GM19324 (cell line): ENCODE measurements around the gene C19orf47.

Experiments used
- ATAC-seq: cut with Tn5 transposase; IDR thresholded peaks from one replicate; pipeline ENCODE4 v1.9.1; 2021; ENCODE audit warnings: mild to moderate bottlenecking, moderate library complexity; ENCODE audit not compliant: unreplicated experiment, low FRiP score

Gene C19orf47

DNA sequence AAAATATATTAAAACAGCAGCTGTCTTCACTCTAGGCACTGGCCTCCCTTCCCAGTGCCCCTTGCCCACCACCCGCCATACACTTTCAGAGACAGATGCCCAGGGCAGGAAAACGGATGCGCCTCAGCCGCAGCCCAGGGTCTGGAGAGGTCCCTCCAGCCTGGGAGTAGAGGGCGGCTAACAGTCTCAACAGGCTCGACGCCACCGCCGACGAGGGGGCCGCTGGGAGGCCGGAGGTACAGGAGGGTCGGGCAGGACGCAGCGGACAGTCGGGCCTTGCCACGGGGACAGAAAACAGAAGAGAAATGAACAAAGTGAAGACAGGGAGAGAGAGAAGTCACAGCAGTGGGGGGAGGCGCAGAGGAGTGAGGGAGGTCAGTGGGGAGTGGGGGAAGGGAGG, 27.1 kb downstream of the C19orf47 start:
- no peak for ATAC-seq

DNA sequence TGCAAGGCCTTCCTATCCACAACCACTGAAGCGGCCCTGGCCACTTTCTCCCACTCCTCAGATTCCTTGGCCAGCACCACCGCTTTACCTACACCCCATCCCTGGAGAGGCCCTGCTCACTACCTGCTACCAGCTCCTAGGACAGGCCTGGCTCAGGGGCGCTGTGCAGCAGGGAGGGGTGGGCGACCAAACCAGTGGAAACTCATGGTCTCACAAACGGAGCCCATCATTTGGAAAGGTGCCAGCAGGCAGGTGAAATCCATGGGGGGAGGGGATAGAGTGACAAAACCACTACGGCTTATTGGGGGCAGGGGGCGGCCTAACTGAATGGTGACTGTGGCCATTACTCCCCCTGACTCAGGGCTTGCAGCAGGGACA, 27.6 kb downstream of the C19orf47 start:
- no peak for ATAC-seq

DNA sequence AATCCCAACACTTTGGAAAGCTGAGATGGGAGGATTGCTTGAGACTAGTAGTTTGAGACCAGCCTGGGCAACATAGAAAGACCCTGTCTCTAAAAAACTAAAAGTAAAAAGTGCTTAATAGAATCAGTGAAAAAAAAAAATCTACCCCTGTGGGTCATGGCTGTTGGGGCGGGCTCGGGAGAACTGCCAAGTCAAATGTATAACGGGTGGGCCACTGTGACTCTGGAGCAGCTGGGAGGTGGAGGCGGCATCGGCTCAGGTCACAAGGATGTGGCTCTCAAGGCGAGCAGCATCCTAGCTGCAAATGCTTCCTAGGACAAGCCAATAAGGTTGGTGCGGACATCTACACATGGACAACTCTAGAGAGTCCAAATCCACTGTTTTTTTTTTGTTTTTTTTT, 30.9 kb downstream of the C19orf47 start:
- ATAC-seq, result no peak

DNA sequence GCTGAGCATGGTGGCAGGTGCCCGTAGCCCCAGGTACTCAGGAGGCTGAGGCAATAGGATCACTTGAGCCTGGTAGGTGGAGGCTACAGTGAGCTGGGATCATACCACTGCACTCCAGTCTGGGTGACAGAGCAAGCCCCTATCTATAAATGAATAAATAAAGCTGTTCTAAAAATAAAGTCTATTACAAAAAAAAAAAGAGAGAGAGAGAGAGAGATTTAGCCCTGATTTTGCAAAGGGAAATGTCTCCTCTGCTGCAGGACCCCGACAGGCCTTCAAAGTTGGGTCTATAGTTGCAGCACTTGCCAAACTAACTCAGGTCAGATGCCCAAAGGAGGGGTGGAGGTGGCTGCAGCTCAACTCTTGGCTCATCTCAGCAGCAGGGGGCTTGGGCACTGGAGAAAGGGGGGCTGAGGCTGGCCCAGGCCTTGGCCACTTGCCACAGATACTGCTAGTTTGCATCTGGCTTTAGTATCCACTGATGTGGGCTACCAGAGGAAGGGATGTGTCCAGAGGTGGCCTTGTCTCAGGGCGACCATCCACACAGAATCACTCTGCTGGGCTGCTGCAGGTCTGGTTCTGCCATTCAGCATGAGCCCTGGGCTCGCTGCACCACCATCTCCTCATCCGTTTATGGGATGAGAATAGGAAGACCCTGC, 32.3 kb downstream of the C19orf47 start:
- no peak for ATAC-seq

DNA sequence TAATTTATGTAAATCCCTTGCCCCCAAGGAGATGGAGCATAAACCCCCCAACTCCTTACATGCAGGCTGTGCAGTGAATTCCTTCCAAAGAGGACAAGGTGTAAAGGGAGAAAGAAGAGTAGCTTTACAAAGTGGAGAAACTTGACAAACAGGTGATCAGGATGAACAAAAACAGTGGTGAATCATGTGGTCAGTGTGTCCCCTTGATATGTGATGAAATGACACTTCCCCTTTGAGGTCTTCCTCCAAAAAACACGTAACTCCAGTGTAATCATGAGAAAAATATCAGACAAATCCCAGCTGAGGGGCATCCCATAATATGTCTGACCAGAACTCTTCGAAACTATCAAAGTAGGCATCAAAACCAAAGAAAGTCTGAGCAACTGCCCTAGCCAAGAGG, 33.5 kb downstream of the C19orf47 start:
- ATAC-seq, result no peak

DNA sequence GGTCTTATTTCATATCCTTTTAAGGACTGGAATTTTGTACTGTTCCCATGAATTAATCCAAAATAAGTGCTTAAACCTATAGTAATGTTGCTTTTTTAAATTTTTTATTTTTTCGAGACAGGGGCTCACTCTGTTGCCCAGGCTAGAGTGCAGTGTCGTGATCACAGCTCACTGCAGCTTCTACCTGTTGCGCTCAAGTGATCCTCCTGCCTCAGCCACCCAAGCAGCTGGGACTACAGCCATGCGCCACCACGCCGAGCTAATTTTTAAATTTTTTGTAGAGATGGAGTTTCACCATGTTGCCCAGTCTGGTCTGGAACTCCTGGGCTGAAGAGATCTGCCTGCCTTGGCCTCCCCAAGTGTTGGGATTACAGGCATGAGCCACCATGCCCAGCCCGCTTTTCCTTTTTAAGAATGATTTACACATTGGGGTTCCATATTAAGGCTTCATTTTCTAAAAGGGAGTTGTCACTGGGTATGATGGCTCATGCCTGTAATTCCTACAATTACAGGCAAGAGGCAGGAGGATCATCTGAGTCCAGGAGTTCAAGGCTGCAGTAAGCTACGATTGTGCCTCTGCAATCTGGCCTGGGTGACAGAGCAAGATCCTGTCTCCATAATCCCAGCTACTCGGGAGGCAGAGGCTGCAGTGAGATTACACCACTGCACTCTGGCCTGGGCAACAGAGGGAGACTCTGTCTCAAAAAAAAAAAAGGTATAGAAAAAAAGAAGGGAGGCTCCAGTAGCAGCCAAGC, 34.8 kb downstream of the C19orf47 start:
- no peak for ATAC-seq

DNA sequence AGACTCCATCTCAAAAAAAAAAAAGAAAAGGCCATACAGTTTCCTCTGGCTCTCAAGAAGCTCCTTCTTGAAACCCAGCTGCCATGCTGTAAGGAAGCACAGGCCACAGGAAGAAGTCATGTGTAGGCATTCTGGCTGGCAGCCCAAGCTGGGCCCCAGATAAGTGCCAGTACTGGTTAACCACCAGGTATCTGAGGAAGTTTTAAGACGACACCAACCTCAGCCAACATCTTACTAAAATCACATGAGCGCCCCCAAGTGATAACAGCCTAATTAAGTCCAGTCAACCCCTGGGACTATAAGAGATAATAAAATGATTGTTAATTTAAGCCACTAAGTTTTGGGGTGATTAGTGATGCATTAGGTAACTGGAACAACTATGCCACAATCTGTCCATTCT, 35.7 kb downstream of the C19orf47 start:
- no peak for ATAC-seq

DNA sequence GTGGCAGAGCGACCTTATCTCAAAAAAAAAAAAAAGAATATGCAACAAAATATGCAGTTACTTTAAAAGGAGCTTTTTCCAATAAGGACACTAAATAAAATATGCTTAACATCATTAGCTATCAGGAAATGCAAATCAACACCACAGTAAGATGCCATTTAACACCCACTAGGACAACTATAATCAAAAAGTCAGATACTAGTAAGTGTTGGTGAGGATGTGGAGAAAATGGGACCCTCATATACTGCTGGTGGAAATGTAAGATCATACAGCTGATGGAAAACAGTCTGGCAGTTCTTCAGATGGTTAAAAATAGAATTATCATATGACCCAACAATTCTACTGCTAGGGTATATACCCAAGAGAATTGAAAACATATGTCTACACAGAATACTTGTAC, 38.5 kb downstream of the C19orf47 start:
- ATAC-seq, result no peak

DNA sequence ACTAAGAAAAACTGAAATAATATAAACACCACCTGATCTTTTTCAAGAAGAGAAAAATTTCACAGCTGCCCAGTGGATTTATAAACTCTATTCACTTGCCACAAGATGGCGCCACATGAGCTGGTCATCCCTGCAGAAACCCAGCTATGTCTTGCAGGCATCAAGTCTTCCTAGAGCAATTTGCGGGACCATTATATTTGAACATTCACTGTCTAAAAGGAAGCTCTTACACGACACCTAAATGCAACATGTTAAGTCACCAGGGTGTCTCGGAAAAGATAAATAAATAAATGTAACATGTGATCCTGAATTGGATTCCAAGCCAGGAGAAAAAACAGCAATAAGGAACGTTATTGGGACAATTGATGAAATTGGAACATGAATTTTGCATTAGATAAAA, 42.8 kb downstream of the C19orf47 start:
- no peak for ATAC-seq

DNA sequence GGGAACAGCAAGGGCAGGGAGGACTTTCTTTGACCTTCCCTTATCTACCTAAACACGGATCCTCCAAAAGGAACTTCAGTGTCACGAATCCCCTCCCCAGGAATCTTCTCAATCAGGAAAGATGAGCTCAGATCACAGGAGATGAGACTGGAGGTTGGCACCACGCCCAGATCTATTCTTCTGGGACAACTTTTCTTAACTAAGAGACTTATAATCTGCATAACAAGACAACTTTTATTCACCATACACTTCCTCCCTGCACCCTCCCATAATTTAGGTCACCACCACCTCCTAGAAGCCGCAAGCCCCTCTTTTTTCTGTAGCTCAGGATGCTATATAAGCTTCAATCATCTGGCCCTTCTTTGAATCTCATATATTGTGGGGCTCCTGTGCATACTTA, 43.9 kb downstream of the C19orf47 start:
- ATAC-seq, result no peak

DNA sequence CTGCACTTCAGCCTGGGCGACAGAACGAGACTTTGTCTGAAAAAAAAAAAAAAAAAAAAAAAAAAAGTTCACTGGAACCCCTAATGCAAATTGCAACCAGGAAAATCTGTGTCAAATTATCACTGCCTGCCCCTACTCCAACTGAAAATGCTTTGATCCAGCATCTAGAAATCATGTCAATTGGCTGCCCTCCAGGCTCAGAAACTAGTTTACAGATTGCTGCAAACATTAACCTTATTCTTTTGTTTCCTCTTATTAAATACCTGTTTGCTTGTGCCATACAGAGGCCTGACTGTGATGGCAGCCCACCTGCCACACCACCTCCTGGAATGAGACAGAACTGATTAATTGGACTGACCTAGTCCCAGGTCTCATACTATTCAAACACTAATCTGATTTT, 44.4 kb downstream of the C19orf47 start:
- ATAC-seq, result no peak

DNA sequence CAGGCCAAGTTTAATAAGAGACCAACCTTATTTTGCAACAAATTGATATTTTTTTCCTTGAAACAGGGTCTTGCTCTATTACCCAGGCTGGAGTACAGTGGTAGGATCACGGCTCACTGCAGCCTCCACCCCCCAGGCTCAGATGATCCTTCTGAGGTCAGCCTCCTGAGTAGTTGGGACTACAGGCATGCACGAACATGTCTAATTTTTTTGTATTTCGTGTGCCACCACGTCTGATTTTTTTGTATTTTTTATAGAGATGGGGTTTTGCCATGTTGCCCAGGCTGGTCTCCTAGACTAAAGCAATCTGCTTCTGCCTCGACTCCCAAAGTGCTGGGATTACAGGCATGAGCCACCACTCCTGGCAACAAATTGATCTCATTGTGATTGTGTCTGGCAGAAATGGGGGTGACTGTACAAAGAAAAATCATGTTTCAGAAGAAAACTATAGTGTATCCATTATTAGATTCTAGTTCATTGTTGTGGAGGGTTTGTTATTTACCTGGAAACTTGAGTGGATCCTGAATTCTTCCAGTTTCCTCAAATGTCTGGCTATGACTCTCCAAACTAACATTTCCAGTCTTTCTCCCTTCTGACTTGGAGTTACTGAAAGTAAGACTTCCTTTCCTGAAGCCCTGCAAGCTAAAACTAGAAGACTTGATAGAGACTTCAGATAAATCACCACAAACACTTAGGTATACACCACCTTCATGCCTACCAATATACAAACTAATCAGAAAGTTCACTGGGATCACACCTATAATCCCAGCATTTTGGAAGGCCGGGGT, 45.8 kb downstream of the C19orf47 start:
- ATAC-seq, result no peak

DNA sequence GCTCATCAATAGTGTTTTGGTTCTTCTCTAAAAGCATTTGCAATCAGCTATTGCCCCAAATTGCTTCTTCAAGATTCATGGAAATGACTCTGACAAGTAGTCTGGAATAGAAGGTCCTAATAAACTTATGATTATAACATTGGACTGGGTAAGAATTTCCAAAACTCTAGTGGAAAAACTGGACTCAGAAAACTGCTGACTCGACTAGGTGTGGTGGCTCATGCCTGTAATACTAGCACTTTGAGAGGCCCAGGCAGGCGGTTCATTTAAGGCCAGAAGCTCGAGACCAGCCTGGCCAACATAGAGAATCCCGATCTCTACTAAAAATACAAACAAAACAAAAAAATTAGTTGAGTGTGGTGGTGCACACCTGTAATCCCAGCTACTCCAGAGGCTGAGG, 47.5 kb downstream of the C19orf47 start:
- ATAC-seq, result no peak

DNA sequence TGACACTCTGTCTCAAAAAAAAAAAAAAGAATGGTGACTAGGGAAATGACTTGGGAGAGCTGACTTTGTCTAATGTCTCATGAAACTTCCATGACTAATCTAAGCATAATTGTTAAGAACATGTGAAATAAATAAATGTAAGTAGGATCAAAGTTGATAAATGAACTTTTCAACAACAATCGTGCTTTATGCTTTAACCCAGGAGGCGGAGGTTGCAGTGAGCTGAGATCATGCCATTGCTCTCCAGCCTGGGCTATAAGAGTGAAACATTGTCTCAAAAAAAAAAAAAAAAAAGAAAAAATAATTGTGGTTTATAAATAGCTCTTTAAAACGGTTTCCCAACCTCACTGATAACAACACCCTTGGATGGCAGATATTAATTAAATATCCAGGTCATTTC, 50.2 kb downstream of the C19orf47 start:
- no peak for ATAC-seq

DNA sequence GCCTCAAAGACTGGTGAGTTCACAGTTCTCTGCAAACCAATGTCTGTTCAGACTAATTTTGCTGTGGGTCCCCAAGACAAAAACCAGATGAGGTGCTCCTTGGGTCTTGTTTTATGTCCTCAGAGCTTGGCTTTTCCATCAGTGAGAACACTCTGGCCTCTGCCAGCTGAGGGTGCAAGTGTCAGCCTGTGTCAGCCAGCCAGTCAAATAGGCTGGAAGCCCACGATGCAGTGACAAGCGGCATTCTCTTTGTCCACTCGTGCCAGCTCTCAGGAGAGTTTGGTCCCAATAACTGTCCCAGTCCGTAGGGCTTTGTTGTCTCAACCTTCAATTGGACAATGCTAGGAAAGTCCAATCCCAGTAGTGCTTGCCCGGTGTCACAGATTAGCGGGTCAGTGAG, 53.6 kb downstream of the C19orf47 start:
- ATAC-seq, result no peak

DNA sequence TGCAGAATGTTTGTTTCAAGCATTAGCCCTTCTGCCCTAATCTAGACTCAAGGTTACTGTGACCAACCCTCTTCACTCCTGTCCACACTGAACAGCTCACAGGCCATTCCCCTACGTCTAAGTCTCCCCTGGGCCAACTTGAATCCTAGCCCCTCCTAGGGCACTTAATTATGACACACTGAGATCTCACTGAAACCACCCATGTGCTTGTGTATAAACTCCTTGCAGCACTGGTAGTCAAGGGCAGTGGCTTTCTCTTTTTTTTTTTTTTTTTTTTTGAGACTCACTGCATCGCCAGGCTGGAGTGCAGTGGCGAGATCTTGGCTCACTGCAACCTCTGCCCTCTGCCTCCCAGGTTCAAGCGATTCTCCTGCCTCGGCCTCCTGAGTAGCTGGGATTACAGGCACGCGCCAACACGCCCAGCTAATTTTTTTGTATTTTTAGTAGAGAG, 61.2 kb downstream of the C19orf47 start:
- ATAC-seq, result no peak

DNA sequence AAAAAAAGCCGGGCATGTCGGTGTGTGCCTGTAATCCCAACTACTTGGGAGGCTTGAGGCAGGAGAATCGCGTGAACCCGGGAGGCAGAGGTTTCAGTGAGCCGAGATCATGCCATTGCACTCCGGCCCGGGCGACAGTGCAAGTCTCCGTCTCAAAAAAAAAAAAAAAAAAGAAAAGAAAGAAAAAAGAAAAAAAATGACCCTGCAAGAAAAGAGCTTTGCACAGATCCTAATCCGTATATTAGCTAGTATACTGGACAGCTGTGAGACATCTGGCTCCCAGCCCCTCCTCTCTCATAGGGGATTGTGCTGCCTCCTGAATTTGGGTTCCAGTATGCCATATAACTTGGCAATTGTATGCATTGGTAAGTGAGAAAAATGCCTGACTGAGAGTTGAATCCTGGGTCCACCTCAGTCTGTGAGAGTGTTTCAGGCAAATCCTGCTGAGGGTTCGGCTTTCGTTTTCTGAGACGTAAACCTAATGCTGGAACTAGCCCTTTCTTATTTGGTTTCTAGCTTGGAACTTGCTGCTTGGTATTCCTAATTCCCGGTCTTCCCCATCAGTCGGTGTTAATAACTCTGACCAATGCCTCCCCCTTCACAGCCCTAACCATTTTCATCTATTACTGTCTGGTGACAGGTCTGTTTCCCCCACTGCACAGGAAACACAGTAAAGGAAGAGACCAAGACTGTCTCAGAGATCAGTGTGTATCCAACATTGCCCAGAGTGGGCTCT, 61.8 kb downstream of the C19orf47 start:
- ATAC-seq, result no peak

DNA sequence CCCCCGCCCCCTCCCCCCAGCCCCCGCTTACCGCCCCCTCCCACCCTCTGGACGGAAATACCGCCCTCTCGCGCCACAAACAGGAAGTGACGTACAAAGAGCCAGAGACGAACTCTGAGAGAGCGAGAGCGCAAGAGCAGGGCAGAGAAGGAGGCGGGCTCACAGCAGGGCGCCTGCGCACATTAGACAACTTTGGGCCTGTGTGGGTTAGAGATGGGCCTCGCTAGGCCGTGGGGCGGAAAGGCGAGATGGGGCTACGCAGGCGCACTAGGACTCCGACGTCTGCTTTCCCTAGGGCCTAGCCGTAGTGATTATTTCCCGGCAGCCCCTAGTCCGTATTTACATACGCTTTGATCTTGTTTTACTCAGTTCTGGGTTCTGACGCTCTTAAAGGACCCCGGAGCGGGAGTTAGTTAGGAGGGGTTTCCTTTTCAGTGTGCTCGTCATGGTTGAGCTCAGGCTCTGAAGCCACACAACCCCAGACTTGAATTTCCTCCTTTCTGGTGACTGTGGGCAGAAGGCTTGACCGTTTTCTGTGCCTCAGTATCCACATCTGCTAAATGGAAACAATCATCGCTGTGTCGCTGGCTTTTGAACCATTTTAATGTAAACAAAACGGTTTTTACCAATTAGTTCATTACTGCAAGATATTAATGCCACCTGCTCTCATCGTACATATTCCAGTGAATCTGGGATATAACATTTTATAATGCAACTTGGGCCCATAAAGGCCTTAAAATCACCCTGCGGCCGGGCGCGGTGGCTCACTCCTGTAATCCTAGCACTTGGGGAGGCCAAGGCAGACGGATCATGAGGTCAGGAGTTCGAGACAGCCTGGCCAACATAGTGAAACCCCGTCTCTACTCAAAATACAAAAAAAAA, 62.6 kb downstream of the C19orf47 start:
- peak; percentile 91 for ATAC-seq

DNA sequence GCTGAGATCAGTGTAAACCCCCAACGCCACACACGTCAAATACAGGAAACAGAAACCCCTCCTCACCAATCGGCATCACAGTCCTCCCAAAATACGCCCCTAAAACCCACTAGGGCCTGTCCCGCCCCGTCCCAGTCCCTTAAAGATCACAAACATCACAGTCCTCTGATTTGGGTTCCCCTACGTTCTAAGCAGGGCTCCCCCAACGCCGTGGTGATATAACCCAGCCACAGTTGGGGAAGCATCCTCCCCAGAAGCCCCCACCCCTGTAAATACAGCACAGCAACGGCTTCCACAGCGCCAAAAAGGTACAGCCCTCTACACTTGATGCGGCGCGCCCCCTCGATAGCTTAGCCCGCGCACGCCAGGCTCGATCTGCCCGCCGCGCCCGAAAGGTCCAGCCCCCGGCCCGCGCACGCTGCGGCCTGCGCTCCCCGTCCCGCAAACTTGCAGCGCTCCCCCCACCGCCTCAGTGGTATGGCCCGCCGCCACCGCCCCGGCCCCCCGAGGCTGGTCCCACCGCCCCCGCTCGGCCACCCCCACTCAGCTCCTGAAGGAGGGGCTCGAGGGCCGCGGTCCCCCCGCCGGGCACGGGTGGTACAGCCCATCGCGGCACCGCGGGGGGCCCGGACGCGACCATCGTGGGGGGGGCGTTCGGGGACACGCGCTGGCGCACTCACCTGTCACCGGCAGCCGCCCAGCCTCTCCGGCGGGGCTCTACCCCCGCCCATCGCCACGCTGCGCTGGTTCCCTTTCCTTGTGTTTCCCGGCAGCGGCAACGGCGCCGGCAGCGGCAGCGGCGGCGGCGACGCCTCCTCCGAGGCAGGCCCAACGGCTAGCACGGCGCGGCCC, 63.5 kb downstream of the C19orf47 start, which contains the start of gene AKT2:
Gene AKT2 (minus strand): TSS at position 845 of the 852 bp plus-strand sequence. CDS start 20,078 bp downstream, outside the sequence.
- peak; percentile 41 for ATAC-seq
